IMR-90 (cell line): ENCODE measurements around the gene RNF217. TPM values are rescaled to one million over a fixed set of nuclear protein-coding genes. Genes with fewer than 3 reads are reported as not detected.

ENCODE experiments used
- ATAC-seq: fragments of 200-7000 bp; cut with Tn5 transposase; 2 replicates; pipeline ENCODE4 v1.9.1; 2020; ENCODE audit warnings: low read depth, mild to moderate bottlenecking, moderate library complexity
- BruUV-seq: library from RNA; stranded (reverse); fragments of 400-500 nt; replicated peaks from 2 replicates; lab custom pipeline; 2021; lab: Mats Ljungman, UMichigan
- CTCF ChIA-PET: fragments of 300-600 bp; formaldehyde crosslinking; extraction: SDS; loops from one replicate; lab custom pipeline; 2021; ENCODE audit warnings: antibody characterized with exemption; lab: Yijun Ruan, JAX
- POLR2A ChIA-PET: fragments of 300-600 bp; sonication (Branson Sonifier 250); formaldehyde crosslinking; loops from one replicate; lab custom pipeline; 2022; ENCODE audit warnings: antibody characterized with exemption; ENCODE audit not compliant: unreplicated experiment; lab: Charles Lee
- DNase-seq: peaks from one replicate; pipeline ENCODE4 v3.0.0; 2013
- H2AFZ ChIP-seq: replicated peaks from 2 replicates; pipeline ENCODE3; 2013; ENCODE audit warnings: low read length, mild to moderate bottlenecking; ENCODE audit not compliant: poor library complexity
- H2AK5ac ChIP-seq: 2 replicates; pipeline ENCODE4 v1.6.1; 2013; ENCODE audit warnings: low read depth, low read length, inconsistent platforms
- H2AK9ac ChIP-seq: replicated peaks from 2 replicates; pipeline ENCODE3; 2013; ENCODE audit warnings: mild to moderate bottlenecking, low read depth, low read length, moderate library complexity; ENCODE audit not compliant: poor library complexity
- H2BK120ac ChIP-seq: 2 replicates; pipeline ENCODE4 v1.6.1; 2013; ENCODE audit warnings: low read depth, low read length, inconsistent platforms
- H2BK15ac ChIP-seq: 3 replicates; pipeline ENCODE4 v1.6.1; 2013; ENCODE audit warnings: low read depth, low read length, inconsistent platforms
- H2BK20ac ChIP-seq: 2 replicates; pipeline ENCODE4 v1.6.1; 2013; ENCODE audit warnings: low read depth, mild to moderate bottlenecking, inconsistent platforms, low read length, moderate library complexity
- H2BK5ac ChIP-seq: 2 replicates; pipeline ENCODE4 v1.6.1; 2013; ENCODE audit warnings: mild to moderate bottlenecking, low read depth, low read length, inconsistent platforms; ENCODE audit not compliant: poor library complexity, severe bottlenecking
- H3K14ac ChIP-seq: replicated peaks from 2 replicates; pipeline ENCODE4 v1.6.1; 2013; ENCODE audit warnings: low read depth, low read length, inconsistent platforms
- H3K18ac ChIP-seq: 2 replicates; pipeline ENCODE4 v1.6.1; 2013; ENCODE audit warnings: low read depth, low read length, control low read depth
- H3K23ac ChIP-seq: 2 replicates; pipeline ENCODE4 v1.6.1; 2013; ENCODE audit warnings: low read depth, low read length, inconsistent platforms
- H3K27ac ChIP-seq: 2 replicates; pipeline ENCODE4 v1.5.1; 2013; ENCODE audit warnings: mild to moderate bottlenecking, control low read depth, low read length; ENCODE audit not compliant: insufficient read depth
- H3K27me3 ChIP-seq: 2 replicates; pipeline ENCODE4 v1.6.1; 2013; ENCODE audit warnings: low read length; ENCODE audit not compliant: control insufficient read depth, insufficient read depth
- H3K36me3 ChIP-seq: 2 replicates; pipeline ENCODE4 v1.6.1; 2013; ENCODE audit warnings: low read length, mixed read lengths; ENCODE audit not compliant: control insufficient read depth, insufficient read depth
- H3K4ac ChIP-seq: 2 replicates; pipeline ENCODE4 v1.6.1; 2013; ENCODE audit warnings: low read depth, low read length, inconsistent platforms
- H3K4me1 ChIP-seq: 2 replicates; pipeline ENCODE4 v1.6.1; 2013; ENCODE audit warnings: low read length, mixed read lengths; ENCODE audit not compliant: control insufficient read depth, insufficient read depth
- H3K4me2 ChIP-seq: 2 replicates; pipeline ENCODE4 v1.6.1; 2013; ENCODE audit warnings: low read depth, mild to moderate bottlenecking, control low read depth, low read length, moderate library complexity
- H3K4me3 ChIP-seq: 2 replicates; pipeline ENCODE4 v1.5.1; 2013; ENCODE audit warnings: low read depth, mild to moderate bottlenecking, control low read depth, low read length, moderate library complexity; ENCODE audit not compliant: insufficient read depth
- H3K56ac ChIP-seq: 2 replicates; pipeline ENCODE4 v1.6.1; 2013; ENCODE audit warnings: low read length, inconsistent platforms; ENCODE audit not compliant: insufficient read depth; ENCODE audit errors: extremely low read depth
- H3K79me1 ChIP-seq, 2 experiments: 2 replicates each; pipeline ENCODE4 v1.6.1; 2013; ENCODE audit warnings: low read length in 2 of 2, inconsistent platforms in 1 of 2, low read depth in 1 of 2
- H3K9ac ChIP-seq: 2 replicates; pipeline ENCODE4 v1.6.1; 2013; ENCODE audit warnings: low read depth, low read length, control low read depth
- H3K9me1 ChIP-seq: 2 replicates; pipeline ENCODE4 v1.6.1; 2013; ENCODE audit warnings: low read length, inconsistent platforms; ENCODE audit not compliant: insufficient read depth
- H3K9me3 ChIP-seq: 2 replicates; pipeline ENCODE4 v1.6.1; 2013; ENCODE audit warnings: low read length; ENCODE audit not compliant: control insufficient read depth, insufficient read depth
- H4K20me1 ChIP-seq: 2 replicates; pipeline ENCODE4 v1.6.1; 2013; ENCODE audit warnings: low read length, inconsistent platforms; ENCODE audit not compliant: insufficient read depth
- H4K5ac ChIP-seq: 2 replicates; pipeline ENCODE4 v1.6.1; 2013; ENCODE audit warnings: mild to moderate bottlenecking, low read depth, low read length, control low read depth
- H4K8ac ChIP-seq, 2 experiments: 2 replicates each; pipeline ENCODE4 v1.6.1; 2013; ENCODE audit warnings: low read depth in 2 of 2, low read length in 2 of 2, control low read depth in 1 of 2, inconsistent platforms in 1 of 2
- H4K91ac ChIP-seq: 2 replicates; pipeline ENCODE4 v1.6.1; 2013; ENCODE audit warnings: low read depth, low read length, inconsistent platforms; ENCODE audit not compliant: insufficient read depth
- MXI1 ChIP-seq: IDR thresholded peaks from 2 replicates; pipeline ENCODE4 v1.6.1; 2012; ENCODE audit warnings: low read depth, mild to moderate bottlenecking, low read length, moderate library complexity, borderline replicate concordance
- WGBS, 2 experiments: methylation state at CpG; one replicate each; pipeline versions ENCODE4 v1.1.5 to v1.1.7; 2013; ENCODE audit warnings: missing lambda C conversion rate in 2 of 2; ENCODE audit not compliant: insufficient read length in 1 of 2; ENCODE audit errors: extremely low coverage in 2 of 2; 5-methylcytosine and 5-hydroxymethylcytosine counted together
- dilution Hi-C: fragments of 300-500 bp; cut with HindIII; formaldehyde crosslinking; loops from one replicate; pipeline ENCODE4 v1.14.3; 2018; ENCODE audit warnings: low sequenced_read_pairs; ENCODE audit not compliant: unreplicated experiment
- in situ Hi-C: fragments of 300-500 bp; cut with MboI; formaldehyde crosslinking; loops from 3 replicates; pipeline ENCODE4 v1.14.3; 2019; ENCODE audit warnings: low sequenced_read_pairs, inconsistent platforms, mixed read lengths
- intact Hi-C: fragments of 100-400 bp; cut with micrococcal nuclease; formaldehyde crosslinking; loops from 2 replicates; pipeline ENCODE4 v1.10.0; 2022
- polyA plus RNA-seq, 3 experiments: library from polyadenylated mRNA; depleted of rRNA; stranded (reverse); fragments of >200 nt; gene quantifications; 2 replicates each; pipeline ENCODE4 v1.2.3, GENCODE V29; 2012; ENCODE audit warnings: low replicate concordance in 1 of 3
- total RNA-seq: library from RNA; depleted of rRNA; stranded (reverse); fragments of >200 nt; gene quantifications from 2 replicates; pipeline ENCODE4 v1.2.3, GENCODE V29; 2012

The RNF217 gene
- total and polyA plus RNA-seq, 2 of the 4 experiments (the other 2 are of a cell fraction) = 11.7 to 20.4 TPM

GRCh38 chr6:124924333-124924759, 37.9 kb upstream of the RNF217 start:
- in situ Hi-C loops (no loop called here), dilution Hi-C loops (no loop called here), intact Hi-C loops (no loop called here)
- peak; percentile 6 for DNase-seq
- H3K79me1 ChIP-seq = no peaks in the 10 kb centered on the region
- H2BK20ac ChIP-seq = no peak overlapping the region
- no peak overlapping the region for H4K8ac ChIP-seq
- no peak overlapping the region for H3K27ac ChIP-seq
- no peak overlapping the region for H2AFZ ChIP-seq
- no peaks in the 10 kb centered on the region for H4K20me1 ChIP-seq
- TF ChIP-seq MXI1 = no peak
- H3K4ac ChIP-seq = no peak overlapping the region
- no peak overlapping the region for H3K14ac ChIP-seq
- H3K27me3 ChIP-seq = no peaks in the 10 kb centered on the region
- no peak overlapping the region for H3K4me3 ChIP-seq
- H2BK120ac ChIP-seq = no peak overlapping the region
- H3K23ac ChIP-seq = no peak overlapping the region
- H4K5ac ChIP-seq = no peak overlapping the region
- H3K18ac ChIP-seq = no peak overlapping the region
- H2AK9ac ChIP-seq = no peak overlapping the region
- no peaks in the 10 kb centered on the region for H3K9me1 ChIP-seq
- no peak overlapping the region for H2AK5ac ChIP-seq
- BruUV-seq = no TSS peak
- H3K4me2 ChIP-seq = no peak overlapping the region
- ChIA-PET CTCF (no interaction called here), POLR2A (no interaction called here)
- no peak overlapping the region for H2BK5ac ChIP-seq
- peaks cover 3% of the 10 kb centered on the region; the same call in 1 of the 2 replicates for H3K9me3 ChIP-seq
- H3K36me3 ChIP-seq = peaks cover 8% of the 10 kb centered on the region
- H3K56ac ChIP-seq = no peak overlapping the region
- no peak overlapping the region for H4K91ac ChIP-seq
- no CpG with 5 or more reads among the region's 3 CpGs for WGBS, 2 experiments
- no peak overlapping the region for H3K9ac ChIP-seq
- H3K4me1 ChIP-seq = no peaks in the 10 kb centered on the region
- ATAC-seq = peak; percentile 32
- H2BK15ac ChIP-seq = no peak overlapping the region
